Mesenchymal stem cell (in vitro differentiated cells and primary cell): ENCODE results near the gene SLC25A13. TPM values are rescaled to one million over a fixed set of nuclear protein-coding genes. Genes with fewer than 3 reads are reported as not detected.
A peak's percentile ranks its signal among the peaks of the same experiment; 100 is the strongest.

Experiments used
- DNase-seq: peaks from one replicate; pipeline ENCODE4 v3.0.0-alpha.2; 2013
- H2AFZ ChIP-seq: one replicate; pipeline ENCODE4 v1.6.1; 2013; ENCODE audit warnings: low read depth, mild to moderate bottlenecking, control low read depth, inconsistent platforms, low read length, moderate library complexity
- H2AK5ac ChIP-seq: 2 replicates; pipeline ENCODE4 v1.6.1; 2013; ENCODE audit warnings: low read length, moderate library complexity, mild to moderate bottlenecking, inconsistent platforms; ENCODE audit not compliant: severe bottlenecking
- H2BK120ac ChIP-seq: one replicate; pipeline ENCODE4 v1.6.1; 2013; ENCODE audit warnings: low read depth, mild to moderate bottlenecking, inconsistent platforms, low read length, moderate library complexity
- H2BK12ac ChIP-seq, 2 experiments: one replicate each; pipeline ENCODE4 v1.6.1; 2013; ENCODE audit warnings: inconsistent platforms in 2 of 2, low read length in 2 of 2, mild to moderate bottlenecking in 2 of 2, moderate library complexity in 2 of 2, control low read depth in 1 of 2
- H2BK15ac ChIP-seq: one replicate; pipeline ENCODE4 v1.6.1; 2013; ENCODE audit warnings: mild to moderate bottlenecking, low read depth, inconsistent platforms; ENCODE audit not compliant: poor library complexity, severe bottlenecking
- H2BK5ac ChIP-seq: 2 replicates; pipeline ENCODE4 v1.6.1; 2013; ENCODE audit warnings: low read depth, mild to moderate bottlenecking, low read length, control low read depth, inconsistent platforms; ENCODE audit not compliant: poor library complexity, severe bottlenecking
- H3K14ac ChIP-seq, 2 experiments: one replicate each; pipeline ENCODE4 v1.6.1; 2013; ENCODE audit warnings: inconsistent platforms in 2 of 2, low read length in 2 of 2, control low read depth in 1 of 2, mild to moderate bottlenecking in 1 of 2, moderate library complexity in 1 of 2
- H3K18ac ChIP-seq, 2 experiments: one replicate each; pipeline ENCODE4 v1.6.1; 2013; ENCODE audit warnings: inconsistent platforms in 2 of 2, low read length in 2 of 2, control low read depth in 1 of 2, low read depth in 1 of 2, mild to moderate bottlenecking in 1 of 2
- H3K23ac ChIP-seq, 2 experiments: one replicate each; pipeline ENCODE4 v1.6.1; 2013; ENCODE audit warnings: inconsistent platforms in 2 of 2, low read length in 2 of 2, mild to moderate bottlenecking in 2 of 2, moderate library complexity in 2 of 2, control low read depth in 1 of 2
- H3K27ac ChIP-seq: 2 replicates; pipeline ENCODE4 v1.5.1; 2013; ENCODE audit warnings: mild to moderate bottlenecking, moderate library complexity, low read length, control low read depth, inconsistent platforms; ENCODE audit not compliant: poor library complexity, severe bottlenecking
- H3K27me3 ChIP-seq, 2 experiments: 2 replicates each; pipeline versions ENCODE4 v1.6.1 to v1.7.0; 2013; ENCODE audit warnings: low read length in 2 of 2, mild to moderate bottlenecking in 2 of 2, moderate library complexity in 2 of 2, control low read depth in 1 of 2, inconsistent platforms in 1 of 2; ENCODE audit not compliant: control insufficient read depth in 1 of 2, insufficient read depth in 1 of 2
- H3K36me3 ChIP-seq, 2 experiments: 2 replicates each; pipeline versions ENCODE4 v1.6.1 to v1.7.0; 2013; ENCODE audit warnings: low read length in 2 of 2, control low read depth in 1 of 2, inconsistent platforms in 1 of 2, low read depth in 1 of 2, mild to moderate bottlenecking in 1 of 2; ENCODE audit not compliant: insufficient read depth in 2 of 2, control insufficient read depth in 1 of 2
- H3K4ac ChIP-seq, 2 experiments: one replicate each; pipeline ENCODE4 v1.6.1; 2013; ENCODE audit warnings: inconsistent platforms in 2 of 2, low read length in 2 of 2, mild to moderate bottlenecking in 2 of 2, moderate library complexity in 2 of 2, control low read depth in 1 of 2, low read depth in 1 of 2
- H3K4me1 ChIP-seq: 2 replicates; pipeline ENCODE4 v1.6.1; 2013; ENCODE audit warnings: low read depth, low read length, control low read depth; ENCODE audit not compliant: control insufficient read depth, insufficient read depth
- H3K4me2 ChIP-seq: 2 replicates; pipeline ENCODE4 v1.6.1; 2013; ENCODE audit warnings: low read length, mild to moderate bottlenecking, inconsistent platforms; ENCODE audit not compliant: poor library complexity, severe bottlenecking
- H3K4me3 ChIP-seq, 2 experiments: 2 replicates each; pipeline versions ENCODE4 v1.5.1 to v1.7.0; 2013; ENCODE audit warnings: low read length in 2 of 2, mild to moderate bottlenecking in 2 of 2, control low read depth in 1 of 2, low read depth in 1 of 2; ENCODE audit not compliant: insufficient read depth in 1 of 2
- H3K79me1 ChIP-seq: replicated peaks from 2 replicates; pipeline ENCODE4 v1.6.1; 2013; ENCODE audit warnings: mild to moderate bottlenecking, control low read depth, low read length, inconsistent platforms; ENCODE audit not compliant: poor library complexity, severe bottlenecking
- H3K9ac ChIP-seq: 2 replicates; pipeline ENCODE4 v1.7.0; 2013; ENCODE audit warnings: mild to moderate bottlenecking, low read length, moderate library complexity
- H3K9me3 ChIP-seq: 2 replicates; pipeline ENCODE4 v1.7.0; 2013; ENCODE audit warnings: mild to moderate bottlenecking, low read length; ENCODE audit not compliant: control insufficient read depth
- H4K8ac ChIP-seq: one replicate; pipeline ENCODE4 v1.6.1; 2013; ENCODE audit warnings: inconsistent platforms, mild to moderate bottlenecking, low read length, moderate library complexity
- H4K91ac ChIP-seq: one replicate; pipeline ENCODE4 v1.6.1; 2013; ENCODE audit warnings: mild to moderate bottlenecking, low read length, inconsistent platforms
- WGBS: methylation state at CpG from one replicate; pipeline ENCODE4 v1.1.7; 2013; ENCODE audit warnings: mixed read lengths; 5-methylcytosine and 5-hydroxymethylcytosine counted together
- small RNA-seq: library from polyadenylated mRNA; stranded (forward); fragments of <200 nt; extraction: miRNeasy Mini kit (QIAGEN cat#:217004); gene quantifications from one replicate; pipeline ENCODE3, GENCODE V24; 2013; ENCODE audit warnings: low read depth

The SLC25A13 gene

DNA sequence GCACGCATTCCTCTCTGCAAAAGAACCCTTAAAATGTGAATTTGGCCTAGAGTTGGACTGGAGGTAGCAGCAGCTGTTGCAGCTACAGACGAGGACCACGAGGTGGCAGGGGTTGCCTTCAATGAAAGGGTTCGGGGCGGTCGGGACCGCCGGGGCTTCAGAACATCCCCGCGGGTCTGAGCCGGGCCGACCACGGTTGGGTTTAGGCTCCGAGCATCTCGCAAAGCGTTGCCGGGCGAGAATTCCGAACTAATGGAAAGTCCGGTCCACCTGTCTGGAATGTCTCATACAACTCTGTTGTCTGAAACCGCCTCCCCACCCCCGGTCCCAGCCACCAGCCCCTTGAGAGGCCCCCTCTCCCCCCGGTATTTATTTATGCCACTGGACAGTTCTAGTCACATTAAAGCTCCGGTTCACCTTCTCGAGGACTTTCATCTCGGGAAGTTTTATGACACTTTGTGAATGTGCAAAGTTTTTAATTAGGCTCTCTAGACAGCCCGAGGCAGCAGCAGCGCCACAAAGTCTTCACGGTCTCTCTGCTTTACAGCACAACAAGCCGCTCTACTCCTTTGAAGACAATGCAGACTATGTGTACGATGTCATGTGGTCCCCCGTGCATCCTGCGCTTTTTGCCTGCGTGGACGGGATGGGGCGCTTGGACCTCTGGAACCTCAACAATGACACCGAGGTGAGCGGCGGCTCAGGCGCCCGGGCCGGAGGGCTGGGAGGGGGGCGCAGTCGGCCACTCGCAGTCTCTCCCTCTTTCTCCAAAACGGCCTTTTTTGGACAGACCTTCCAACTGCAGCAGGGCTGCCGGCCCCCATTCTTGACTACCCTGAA, 246.2 kb downstream of the SLC25A13 start:
- H2BK15ac ChIP-seq: no peak overlapping the region
- H3K36me3 ChIP-seq: no peaks in the 10 kb centered on the region
- H3K27me3 ChIP-seq: peaks cover 0 to 11% of the 10 kb centered on the region in 2 experiments
- peak overlapping the region; percentile 72 for H2AFZ ChIP-seq
- peak overlapping the region; percentile 98 for H3K4me2 ChIP-seq
- DNase-seq: peak; percentile 58
- H3K23ac ChIP-seq: no peak overlapping the region
- no peak overlapping the region for H4K91ac ChIP-seq
- peak overlapping the region; percentile 44 to 85 for H3K4me3 ChIP-seq
- 2% methylated on average over 45 of the region's 47 CpGs for WGBS
- no peak overlapping the region for H2BK5ac ChIP-seq
- no peak overlapping the region for H3K14ac ChIP-seq
- H3K79me1 ChIP-seq: no peaks in the 10 kb centered on the region
- H3K9ac ChIP-seq: peak overlapping the region; percentile 72
- H3K27ac ChIP-seq: no peak overlapping the region
- H4K8ac ChIP-seq: no peak overlapping the region
- H2BK120ac ChIP-seq: no peak overlapping the region
- no peak overlapping the region for H2AK5ac ChIP-seq
- H3K9me3 ChIP-seq: no peaks in the 10 kb centered on the region
- H3K4me1 ChIP-seq: peaks cover 2% of the 10 kb centered on the region
- no peak overlapping the region for H2BK12ac ChIP-seq
- H3K18ac ChIP-seq: no peak overlapping the region
- no peak overlapping the region for H3K4ac ChIP-seq

DNA sequence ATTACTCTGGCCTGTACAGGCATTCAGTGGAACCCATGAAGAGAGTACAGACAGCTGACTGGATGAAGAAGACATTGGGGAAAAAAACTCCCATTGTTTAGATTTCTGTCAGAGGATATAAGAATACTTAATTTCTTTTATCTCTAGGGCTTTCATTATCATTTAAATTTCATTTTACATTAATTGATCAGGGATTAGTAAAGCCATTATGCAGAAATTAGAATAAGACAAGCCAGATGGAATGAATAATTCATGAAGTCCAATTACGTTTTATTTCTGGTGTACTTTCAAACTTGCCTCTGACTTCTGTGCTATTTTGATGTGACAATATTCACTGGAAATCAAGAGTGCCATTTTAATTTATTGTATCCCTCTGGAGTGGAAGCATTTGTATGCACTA, 247.0 kb downstream of the SLC25A13 start:
- no peak overlapping the region for H2BK5ac ChIP-seq
- no peak overlapping the region for H2AK5ac ChIP-seq
- H3K27ac ChIP-seq: no peak overlapping the region
- no peak overlapping the region for H2BK12ac ChIP-seq
- no peak overlapping the region for H3K18ac ChIP-seq
- H3K4me1 ChIP-seq: peaks cover 2% of the 10 kb centered on the region
- H3K36me3 ChIP-seq: no peaks in the 10 kb centered on the region
- no peak overlapping the region for H2AFZ ChIP-seq
- peaks cover 0 to 11% of the 10 kb centered on the region in 2 experiments for H3K27me3 ChIP-seq
- H3K79me1 ChIP-seq: no peaks in the 10 kb centered on the region
- no peaks in the 10 kb centered on the region for H3K9me3 ChIP-seq
- no peak for DNase-seq
- no peak overlapping the region for H3K4me2 ChIP-seq
- no peak overlapping the region for H3K4ac ChIP-seq
- no peak overlapping the region for H4K8ac ChIP-seq
- H4K91ac ChIP-seq: no peak overlapping the region
- no peak overlapping the region for H3K4me3 ChIP-seq
- H3K14ac ChIP-seq: no peak overlapping the region
- no peak overlapping the region for H3K23ac ChIP-seq
- H3K9ac ChIP-seq: peak overlapping the region; percentile 72
- H2BK120ac ChIP-seq: no peak overlapping the region
- WGBS: 54% methylated on average over 1 of the region's 1 CpG
- no peak overlapping the region for H2BK15ac ChIP-seq

Small RNAs within 50 kb of the gene (small RNA-seq; reads per million reads assigned to genes)
- gene AC084368.1 (not detected), gene MIR591 (not detected), gene RNU6-364P (not detected), gene RNU6-532P (not detected)
